K562 (cell line): ENCODE results near the gene AQP9. TPM values are rescaled to one million over a fixed set of nuclear protein-coding genes. Genes with fewer than 3 reads are reported as not detected.

Experiments used
- ATAC-seq: fragments of 200-7000 bp; cut with Tn5 transposase; 3 replicates; pipeline ENCODE4 v1.9.1; 2020; ENCODE audit warnings: moderate library complexity
- Bru-seq: library from RNA; stranded (reverse); fragments of 400-500 nt; gene quantifications from one replicate; lab custom pipeline; 2021; lab: Mats Ljungman, UMichigan
- BruChase-seq, 2 experiments: library from RNA; stranded (reverse); fragments of 400-500 nt; gene quantifications; one replicate each; lab custom pipeline; 2021; lab: Mats Ljungman, UMichigan
- BruUV-seq: library from RNA; stranded (reverse); fragments of 400-500 nt; replicated peaks from 2 replicates; lab custom pipeline; 2021; lab: Mats Ljungman, UMichigan
- CTCF ChIA-PET: fragments of 300-600 bp; formaldehyde crosslinking; extraction: SDS; loops from one replicate; lab custom pipeline; 2021; ENCODE audit warnings: low intra/inter-chr PET ratio; lab: Yijun Ruan, JAX
- POLR2A ChIA-PET: fragments of 300-600, 350-650 bp; sonication (Branson Sonifier 250); formaldehyde crosslinking; extraction: SDS; loops from one replicate; lab custom pipeline; 2021; ENCODE audit warnings: antibody characterized with exemption, inconsistent platforms; lab: Yijun Ruan, JAX
- DNase-seq, 4 experiments: peaks; one replicate each; pipeline versions ENCODE4 v3.0.0 to v3.0.0-alpha.2; 2011 to 2018; ENCODE audit warnings: low spot score in 3 of 4, mixed read lengths in 3 of 4; ENCODE audit errors: extremely low read depth in 1 of 4
- FAIRE-seq: peaks from 2 replicates; lab custom pipeline; 2011; peaks lifted over from hg19 to GRCh38; lab: Jason Lieb, UNC
- H2AFZ ChIP-seq: 2 replicates; pipeline ENCODE4 v1.6.0; 2011; ENCODE audit warnings: low read depth, low read length, control low read depth, inconsistent platforms
- H3K27ac ChIP-seq: fragments of 200-600 bp; 3 replicates; pipeline ENCODE4 v1.8.0; 2011; ENCODE audit warnings: low read depth, mild to moderate bottlenecking, control low read depth, inconsistent platforms, low read length, moderate library complexity, mixed read lengths; ENCODE audit errors: extremely low read depth
- H3K27me3 ChIP-seq, 2 experiments: fragments of 300-600 bp in 1 of 2; 2 replicates in 1 of 2; 3 replicates in 1 of 2; pipeline versions ENCODE4 v1.6.0 to v1.8.0; 2011; ENCODE audit warnings: inconsistent platforms in 2 of 2, low read length in 2 of 2, mild to moderate bottlenecking in 1 of 2, mixed read lengths in 1 of 2, moderate library complexity in 1 of 2; ENCODE audit not compliant: control insufficient read depth in 2 of 2, insufficient read depth in 2 of 2
- H3K36me3 ChIP-seq: fragments of 300-600 bp; 3 replicates; pipeline ENCODE4 v1.8.0; 2011; ENCODE audit warnings: mild to moderate bottlenecking, low read length, inconsistent platforms; ENCODE audit not compliant: control insufficient read depth, insufficient read depth
- H3K4me1 ChIP-seq, 2 experiments: fragments of 200-600 bp in 1 of 2; replicated peaks in 1 of 2; 2 replicates in 1 of 2; 3 replicates in 1 of 2; pipeline versions ENCODE4 v1.5.1 to v1.8.0; 2011; ENCODE audit warnings: inconsistent platforms in 2 of 2, low read length in 2 of 2, mild to moderate bottlenecking in 1 of 2, mixed read lengths in 1 of 2, moderate library complexity in 1 of 2; ENCODE audit not compliant: control insufficient read depth in 2 of 2, insufficient read depth in 2 of 2
- H3K4me2 ChIP-seq: 2 replicates; pipeline ENCODE4 v1.6.1; 2011; ENCODE audit warnings: low read length, control low read depth, inconsistent platforms, mixed read lengths; ENCODE audit not compliant: insufficient read depth
- H3K4me3 ChIP-seq: fragments of 200-600 bp; sonication (generic), shearing (Covaris generic); 2 replicates; pipeline ENCODE4 v1.5.1; 2016; ENCODE audit warnings: control low read depth, inconsistent platforms
- H3K79me2 ChIP-seq: fragments of 200-600 bp; 3 replicates; pipeline ENCODE4 v1.8.0; 2011; ENCODE audit warnings: low read length, inconsistent platforms; ENCODE audit not compliant: control insufficient read depth, insufficient read depth
- H3K9ac ChIP-seq, 2 experiments: 2 replicates each; pipeline versions ENCODE4 v1.6.0 to v1.6.1; 2011; ENCODE audit warnings: low read depth in 2 of 2, low read length in 2 of 2, control low read depth in 1 of 2, inconsistent platforms in 1 of 2, mild to moderate bottlenecking in 1 of 2, mixed read lengths in 1 of 2; ENCODE audit not compliant: insufficient read depth in 1 of 2
- H3K9me1 ChIP-seq: one replicate; pipeline ENCODE4 v1.6.0; 2011; ENCODE audit warnings: inconsistent platforms, mild to moderate bottlenecking, low read length, moderate library complexity; ENCODE audit not compliant: control insufficient read depth, insufficient read depth
- H3K9me3 ChIP-seq: replicated peaks from 2 replicates; pipeline ENCODE4 v1.5.1; 2011; ENCODE audit warnings: low read depth, low read length, inconsistent platforms; ENCODE audit not compliant: control insufficient read depth, insufficient read depth
- H4K20me1 ChIP-seq: replicated peaks from 2 replicates; pipeline ENCODE4 v1.6.1; 2011; ENCODE audit warnings: low read length, inconsistent platforms, mixed read lengths; ENCODE audit not compliant: control insufficient read depth, insufficient read depth
- PHTF2 ChIP-seq: fragments of 250-450 bp; sonication (Bioruptor Pico); IDR thresholded peaks from 2 replicates; pipeline ENCODE4 v1.5.0; 2021; ENCODE audit warnings: mild to moderate bottlenecking
- WGBS: fragments of 100-300 bp; shearing (Covaris generic); methylation state at CpG from one replicate; pipeline ENCODE4 v1.1.6; 2016; ENCODE audit warnings: low coverage, mixed read lengths; ENCODE audit not compliant: insufficient coverage; ENCODE audit errors: missing lambda C conversion rate; 5-methylcytosine and 5-hydroxymethylcytosine counted together
- in situ Hi-C: fragments of 300-500 bp; cut with MboI; formaldehyde crosslinking; loops from 4 replicates; pipeline ENCODE4 v1.15.0; 2018; ENCODE audit warnings: inconsistent platforms, mixed read lengths
- intact Hi-C: fragments of 100-400 bp; cut with micrococcal nuclease; formaldehyde crosslinking; loops from 2 replicates; pipeline ENCODE4 v1.14.2; 2022
- long read RNA-seq, 3 experiments: library from polyadenylated mRNA in 2 of 3; library from RNA in 1 of 3; unstranded in 2 of 3; stranded (forward) in 1 of 3; transcript quantifications; one replicate each; pipeline ENCODE4 v2.0.0, GENCODE V29; 2019 to 2022
- polyA minus RNA-seq, 3 experiments: library from RNA; depleted of rRNA, polyadenylated mRNA; stranded (reverse); fragments of >200 nt; gene quantifications; 2 replicates each; pipeline ENCODE4 v1.2.3, GENCODE V29; 2011
- polyA plus RNA-seq, 8 experiments: library from polyadenylated mRNA; depleted of rRNA in 4 of 8; stranded (reverse) in 5 of 8; unstranded in 3 of 8; fragments of >200 nt; fragmentation: Nextera tagmentation in 2 of 8; fragmentation: Illumina TruSeq in 1 of 8; extraction: Ambion mirVana in 2 of 8; extraction: Trizol in 1 of 8; gene quantifications; 2 replicates each; pipeline versions ENCODE4 v1.2.1 to v1.2.3, GENCODE V29; 2011 to 2014; ENCODE audit warnings: inconsistent platforms in 1 of 8, missing spikeins in 1 of 8
- total RNA-seq, 7 experiments: library from RNA; depleted of rRNA in 6 of 7; stranded (reverse); fragments of >200 nt in 6 of 7; fragmentation: Illumina TruSeq in 2 of 7; extraction: Trizol in 2 of 7; gene quantifications; 2 replicates each; pipeline versions ENCODE4 v1.2.1 to v1.2.3, GENCODE V29; 2011 to 2021; ENCODE audit warnings: low replicate concordance in 1 of 7

Gene AQP9
- 0.32 and 0.81 TPM in 2 replicates for total RNA-seq (2011; cell fraction: chromatin; rRNA removed; ENCODE audit: low replicate concordance)
- 0.17 and 0.39 TPM in 2 replicates for total RNA-seq (2011; cell fraction: nucleolus; rRNA removed)
- 0.29 TPM in 1 of 2 replicates, not detected in the other for total RNA-seq (2011; cell fraction: nucleoplasm; rRNA removed)
- total RNA-seq (2014; rRNA removed) = 0.05 TPM in 1 of 2 replicates, not detected in the other
- 0.06 TPM in 1 of 2 replicates, not detected in the other for total RNA-seq (2014; rRNA removed; fragmentation: Illumina TruSeq; extraction: Trizol)
- total RNA-seq (2015; rRNA removed; fragmentation: Illumina TruSeq; extraction: Trizol) = 0.07 TPM in 1 of 2 replicates, not detected in the other
- total RNA-seq (2021) = 0.09 TPM in 1 of 2 replicates, not detected in the other
- polyA plus RNA-seq (2011; rRNA removed) = 0.04 and 0.07 TPM in 2 replicates
- polyA plus RNA-seq (2011; cell fraction: cytosol; rRNA removed) = 0.04 TPM in 1 of 2 replicates, not detected in the other
- 0.20 and 0.31 TPM in 2 replicates for polyA plus RNA-seq (2011; cell fraction: nucleus; rRNA removed)
- 0.08 and 0.53 TPM in 2 replicates for polyA plus RNA-seq (2012)
- not detected in 2 replicates for polyA plus RNA-seq (2014; fragmentation: Illumina TruSeq; extraction: Trizol)
- polyA plus RNA-seq (2014; fragmentation: Nextera tagmentation; extraction: Ambion mirVana) = under 1 TPM in 1 of 2 experiments, not detected in 1; 0.08 TPM
- polyA plus RNA-seq (2014; rRNA removed) = 0.33 TPM in 1 of 2 replicates, not detected in the other
- polyA minus RNA-seq (2011; rRNA and poly(A)+ RNA removed) = 0.12 TPM in 1 of 2 replicates, not detected in the other
- polyA minus RNA-seq (2011; cell fraction: cytosol; rRNA and poly(A)+ RNA removed) = not detected in 2 replicates
- not detected in 2 replicates for polyA minus RNA-seq (2011; cell fraction: nucleus; rRNA and poly(A)+ RNA removed)
- percentile 14 among the genes with signal in this experiment for Bru-seq, nascent RNA
- BruChase-seq, experiment 1, labeled RNA remaining after a 2-hour chase = percentile 11 among the genes with signal in this experiment
- BruChase-seq, experiment 2, labeled RNA remaining after a 6-hour chase = percentile 10 among the genes with signal in this experiment
- long read RNA-seq, experiment 1, partial matches to known transcripts = 1 of 1 reads
- long read RNA-seq, experiment 1, other reads (novel, unspliced or antisense) = 0 of 1 reads
- long read RNA-seq, experiment 2 = 0 reads
- long read RNA-seq, experiment 3 = 0 reads

- POLR2A ChIA-PET = no interaction called here
- H4K20me1 ChIP-seq = no peaks in the 10 kb centered on the region
Measured at GRCh38 chr15:58138106-58138505, at the start of gene AQP9. TSS of gene AQP9 (plus strand) at chr15:58138381. CDS start at chr15:58138566, 185 bp downstream.

More at GRCh38 chr15:58138106-58138505, at the start of gene AQP9:
- ATAC-seq (no peak), DNase-seq (no peak), FAIRE-seq (no peak)
- Histone ChIP-seq H2AFZ (peak within 1 kb of the TSS; percentile 54), H3K27me3 (no peaks in the 10 kb centered on the region), H3K9me3 (no peaks in the 10 kb centered on the region), H3K4me2 (no peak within 1 kb of the TSS), H3K9me1 (no peaks in the 10 kb centered on the region), H3K4me3 (no peak within 1 kb of the TSS), H3K9ac (no peak within 1 kb of the TSS), H3K4me1 (peaks cover 0 to 31% of the 10 kb centered on the region in 2 experiments; a peak in 2 of 5 replicates), H3K79me2 (no peaks in the 10 kb centered on the region), H3K36me3 (no peaks in the 10 kb centered on the region), H3K27ac (no peak within 1 kb of the TSS)
- CTCF ChIA-PET = no interaction called here
- 61% methylated on average over 7 of the region's 7 CpGs for WGBS
- TF ChIP-seq PHTF2 (CRISPR knock-in tag) = no peak
- intact Hi-C loops = no loop called here
- no TSS peak for BruUV-seq
- in situ Hi-C loops = no loop called here
